ENCODE results near the gene TUBG2. TPM values are rescaled to one million over a fixed set of nuclear protein-coding genes. Genes with fewer than 3 reads are reported as not detected.

Gene TUBG2
- total and polyA plus RNA-seq, 2 of the 8 experiments (the other 6 are each of a cell fraction or from before 2014, with no cell fraction given): 14.8 to 16.6 TPM

DNA sequence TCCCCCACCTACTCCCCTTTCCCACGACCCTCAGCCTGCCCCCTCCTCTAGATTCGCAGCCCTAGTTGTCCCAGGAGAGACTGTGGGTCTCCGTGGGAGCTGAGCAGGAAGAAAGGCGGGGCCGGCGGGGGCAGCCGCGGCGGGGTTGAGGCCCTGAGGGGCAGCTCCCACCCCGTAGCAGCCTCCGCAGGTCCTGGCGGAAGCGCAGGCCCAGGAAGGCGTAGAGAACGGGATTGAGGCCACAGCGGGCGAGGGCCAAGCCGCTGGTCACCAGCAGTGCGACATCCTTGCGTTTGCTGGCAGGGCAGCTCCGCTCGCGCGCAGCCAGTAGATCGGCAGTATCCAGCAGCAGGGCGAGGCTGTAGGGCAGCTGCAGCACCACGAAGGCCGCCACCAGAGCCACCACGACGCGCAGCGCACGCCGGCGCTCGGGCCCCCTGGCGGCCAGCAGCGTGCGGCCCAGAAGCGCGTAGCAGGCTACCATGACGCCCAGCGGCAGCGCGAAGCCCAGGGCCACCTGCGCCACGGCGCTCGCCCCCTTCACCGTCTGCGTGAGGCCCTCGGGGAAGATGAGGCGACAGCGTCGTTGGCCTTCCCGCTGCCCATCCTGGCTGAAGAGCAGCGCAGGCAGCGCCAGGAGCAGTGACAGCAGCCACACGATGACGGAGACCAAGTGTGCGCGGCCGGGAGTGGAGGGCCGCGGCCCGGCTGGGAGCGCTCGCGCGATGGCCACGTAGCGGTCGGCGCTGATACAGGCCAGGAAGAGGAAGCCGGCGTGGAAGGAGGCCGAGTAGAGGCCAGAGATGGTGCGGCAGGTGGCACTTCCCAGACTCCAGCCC is 20.6 kb downstream of the TUBG2 start:
- Histone ChIP-seq H3K36me3 (ENCODE audit: control insufficient read depth in 2 of 4, insufficient read depth in 4 of 4, low read length in 3 of 4) (no peaks in the 10 kb centered on the region), H3K56ac (replicated peaks; ENCODE audit: insufficient read length, low read depth, low read length) (peak overlapping the region; percentile 62), H3K4me3 (ENCODE audit: extremely low read depth in 1 of 4, insufficient read depth in 2 of 4, low read depth in 3 of 4, low read length in 4 of 4) (peak overlapping the region; percentile 7 to 69 (median 40)), H3K79me2 (ENCODE audit: control insufficient read depth in 1 of 2, insufficient read depth in 2 of 2, low read length in 2 of 2) (no peaks in the 10 kb centered on the region), H2BK5ac (ENCODE audit: low read depth, low read length) (peak overlapping the region; percentile 93), H4K8ac (ENCODE audit: extremely low read depth, insufficient read depth, low read length) (peak overlapping the region; percentile 81), H3K14ac (ENCODE audit: insufficient read length) (no peak overlapping the region), H4K20me1 (replicated peaks in 1 of 2; ENCODE audit: control insufficient read depth in 1 of 2, insufficient read depth in 2 of 2, low read length in 2 of 2) (peaks cover under 1 to 8% of the 10 kb centered on the region in 2 experiments), H3K4ac (replicated peaks; ENCODE audit: insufficient read length, low read depth, low read length) (peak overlapping the region; percentile 92), H3K9ac (replicated peaks in 1 of 4; ENCODE audit: extremely low read depth in 1 of 4, low read depth in 3 of 4, low read length in 3 of 4) (peak overlapping the region in 2 of 4 experiments; percentile 36 to 58; a peak in 3 of 7 replicates), H3K23ac (ENCODE audit: insufficient read length) (no peak overlapping the region), H2BK20ac (ENCODE audit: low read length) (peak overlapping the region; percentile 80; the same call in 1 of the 2 replicates), H4K5ac (ENCODE audit: insufficient read length, low read depth, low read length) (peak overlapping the region; percentile 80), H2BK15ac (ENCODE audit: low read length) (peak overlapping the region; percentile 100; the same call in 1 of the 2 replicates), H3K27me3 (replicated peaks in 1 of 4; ENCODE audit: control insufficient read depth in 3 of 4, extremely low read depth in 1 of 4, insufficient read depth in 3 of 4, low read length in 3 of 4) (peaks cover 0 to 36% (median 26%) of the 10 kb centered on the region in 4 experiments; a peak in 5 of 7 replicates), H2BK12ac (ENCODE audit: low read depth, low read length) (peak overlapping the region; percentile 99; the same call in 1 of the 2 replicates), H3K4me1 (replicated peaks in 1 of 4; ENCODE audit: control insufficient read depth in 3 of 4, insufficient read depth in 4 of 4, low read length in 3 of 4) (peaks cover 0 to 35% (median 30%) of the 10 kb centered on the region in 4 experiments; a peak in 6 of 7 replicates), H3K9me3 (ENCODE audit: insufficient read depth in 2 of 2, low read depth in 1 of 2, low read length in 1 of 2) (no peaks in the 10 kb centered on the region), H2BK120ac (replicated peaks; ENCODE audit: low read depth, low read length) (peak overlapping the region; percentile 93), H3K18ac (ENCODE audit: extremely low read depth, low read length) (peak overlapping the region; percentile 99), H2AFZ (ENCODE audit: low read length) (peak overlapping the region; percentile 64; the same call in 1 of the 2 replicates), H4K91ac (replicated peaks; ENCODE audit: insufficient read length, low read length) (peak overlapping the region; percentile 99), H2AK5ac (ENCODE audit: low read depth, low read length) (no peak overlapping the region), H3K23me2 (ENCODE audit: low read depth, low read length) (peaks cover 38% of the 10 kb centered on the region), H3K27ac (ENCODE audit: low read depth, low read length) (peak overlapping the region; percentile 56; the same call in 1 of the 2 replicates), H3K79me1 (ENCODE audit: low read depth, low read length) (no peaks in the 10 kb centered on the region), H3K4me2 (ENCODE audit: insufficient read depth in 1 of 2, low read depth in 2 of 2, low read length in 2 of 2) (peak overlapping the region; percentile 58 to 83)
- POLR2A ChIA-PET (ENCODE audit: partially characterized antibody): interaction anchor here (0.6 to 14.0 kb wide), 19 partner anchors 14 to 688 kb away, joined by 3 to 239 read pairs (median 4); partner anchors contain the start of genes BECN1, MLX, PSMC3IP and RAMP2
- CTCF ChIA-PET (ENCODE audit: partially characterized antibody): interaction anchor here (0.6 to 4.4 kb wide), 30 partner anchors 10 to 283 kb away, joined by 3 to 56 read pairs (median 4); partner anchors contain the start of genes MLX, PSMC3IP, RAMP2 and RETREG3
- WGBS, 2 experiments (ENCODE audit: extremely low coverage in 1 of 2, insufficient coverage in 1 of 2, insufficient read length in 1 of 2, insufficient replicate concordance in 2 of 2, low coverage in 1 of 2, low lambda C conversion rate in 2 of 2, missing lambda C conversion rate in 1 of 2): 8% methylated on average over 65 of the region's 78 CpGs; no CpG with 5 or more reads in 1 of the 2 experiments
- FAIRE-seq (no peak), DNase-seq (ENCODE audit: low read depth in 1 of 2, low spot score in 2 of 2) (peak in 1 of 2 experiments; percentile 91)
- TF ChIP-seq PHF8 (conservative IDR thresholded peaks at IDR 0.05; ENCODE audit: low read depth, low read length) (peak; percentile 34; the same call in 1 of the 2 replicates), EZH2 (IDR thresholded peaks at IDR 0.05; ENCODE audit: low read depth, low read length, severe bottlenecking) (peak; percentile 52), SIN3A (conservative IDR thresholded peaks at IDR 0.05 in 1 of 2, IDR thresholded peaks at IDR 0.05 in 1 of 2; ENCODE audit: low read depth in 1 of 2, low read length in 2 of 2) (peak in 1 of 2 experiments; percentile 83; a peak in 2 of 4 replicates), RAD21 (IDR thresholded peaks at IDR 0.05 in 1 of 2, conservative IDR thresholded peaks at IDR 0.05 in 1 of 2; ENCODE audit: low read depth in 2 of 2, low read length in 2 of 2) (peak; percentile 47 to 67), HDAC2 (IDR thresholded peaks at IDR 0.05; ENCODE audit: borderline replicate concordance in 1 of 2, low read depth in 2 of 2, low read length in 2 of 2) (peak in 1 of 2 experiments; percentile 93; a peak in 2 of 4 replicates)
- TF ChIP-seq, protein P1, sequence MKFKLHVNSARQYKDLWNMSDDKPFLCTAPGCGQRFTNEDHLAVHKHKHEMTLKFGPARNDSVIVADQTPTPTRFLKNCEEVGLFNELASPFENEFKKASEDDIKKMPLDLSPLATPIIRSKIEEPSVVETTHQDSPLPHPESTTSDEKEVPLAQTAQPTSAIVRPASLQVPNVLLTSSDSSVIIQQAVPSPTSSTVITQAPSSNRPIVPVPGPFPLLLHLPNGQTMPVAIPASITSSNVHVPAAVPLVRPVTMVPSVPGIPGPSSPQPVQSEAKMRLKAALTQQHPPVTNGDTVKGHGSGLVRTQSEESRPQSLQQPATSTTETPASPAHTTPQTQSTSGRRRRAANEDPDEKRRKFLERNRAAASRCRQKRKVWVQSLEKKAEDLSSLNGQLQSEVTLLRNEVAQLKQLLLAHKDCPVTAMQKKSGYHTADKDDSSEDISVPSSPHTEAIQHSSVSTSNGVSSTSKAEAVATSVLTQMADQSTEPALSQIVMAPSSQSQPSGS (IDR thresholded peaks at IDR 0.05; ENCODE audit: low read length): 0 out of 2 replicates have a peak, but pooled peaks have one; percentile 45
